Thoracic aorta (tissue), 2 donors: ENCODE results near the gene USP30. TPM values are rescaled to one million over a fixed set of nuclear protein-coding genes. Genes with fewer than 3 reads are reported as not detected.

Experiments used
- ATAC-seq: fragments of 150-250 bp; one replicate; pipeline ENCODE4 v1.8.0; 2017; ENCODE audit warnings: low read depth; ENCODE audit not compliant: insufficient number of reproducible peaks, low FRiP score
- DNase-seq: peaks from one replicate; pipeline ENCODE4 v3.0.0-alpha.2; 2020; ENCODE audit warnings: low spot score
- H3K27ac ChIP-seq, 2 donors: fragments of 200-600 bp; sonication (generic); 1 replicate in 1 of 2; 2 replicates in 1 of 2; pipeline ENCODE4 v1.5.1; 2016; ENCODE audit warnings: mild to moderate bottlenecking in 2 of 2, moderate library complexity in 2 of 2
- H3K27me3 ChIP-seq: fragments of 200-600 bp; sonication (generic); replicated peaks from 2 replicates; pipeline ENCODE4 v1.6.0; 2016; ENCODE audit warnings: mild to moderate bottlenecking; ENCODE audit not compliant: insufficient read depth
- H3K36me3 ChIP-seq: fragments of 200-600 bp; sonication (generic); one replicate; pipeline ENCODE4 v1.5.1; 2016
- H3K4me1 ChIP-seq, 2 donors: fragments of 200-600 bp; sonication (generic); 1 replicate in 1 of 2; 2 replicates in 1 of 2; pipeline versions ENCODE4 v1.5.1 to v1.6.0; 2016; ENCODE audit warnings: low read depth in 2 of 2, mild to moderate bottlenecking in 1 of 2; ENCODE audit not compliant: control insufficient read depth in 1 of 2
- H3K4me3 ChIP-seq: fragments of 200-600 bp; sonication (generic); 2 replicates; pipeline ENCODE4 v1.5.1; 2016; ENCODE audit warnings: mild to moderate bottlenecking
- H3K9me3 ChIP-seq: fragments of 200-600 bp; sonication (generic); 2 replicates; pipeline ENCODE4 v1.5.1; 2016
- total RNA-seq, 2 donors: library from RNA; depleted of rRNA; stranded (reverse); fragments of >200 nt; gene quantifications; one replicate each; pipeline versions ENCODE4 v1.1.0 to v1.2.3, GENCODE V29; 2016
- TF ChIP-seq, protein P1 (sequence below): fragments of 200-600 bp; sonication (generic); IDR thresholded peaks from one replicate; pipeline ENCODE4 v1.5.1; 2019; ENCODE audit warnings: antibody characterized with exemption

USP30 gene
- total RNA-seq, 2 donors from 2014 or later, result 9.5 to 27.5 TPM

DNA sequence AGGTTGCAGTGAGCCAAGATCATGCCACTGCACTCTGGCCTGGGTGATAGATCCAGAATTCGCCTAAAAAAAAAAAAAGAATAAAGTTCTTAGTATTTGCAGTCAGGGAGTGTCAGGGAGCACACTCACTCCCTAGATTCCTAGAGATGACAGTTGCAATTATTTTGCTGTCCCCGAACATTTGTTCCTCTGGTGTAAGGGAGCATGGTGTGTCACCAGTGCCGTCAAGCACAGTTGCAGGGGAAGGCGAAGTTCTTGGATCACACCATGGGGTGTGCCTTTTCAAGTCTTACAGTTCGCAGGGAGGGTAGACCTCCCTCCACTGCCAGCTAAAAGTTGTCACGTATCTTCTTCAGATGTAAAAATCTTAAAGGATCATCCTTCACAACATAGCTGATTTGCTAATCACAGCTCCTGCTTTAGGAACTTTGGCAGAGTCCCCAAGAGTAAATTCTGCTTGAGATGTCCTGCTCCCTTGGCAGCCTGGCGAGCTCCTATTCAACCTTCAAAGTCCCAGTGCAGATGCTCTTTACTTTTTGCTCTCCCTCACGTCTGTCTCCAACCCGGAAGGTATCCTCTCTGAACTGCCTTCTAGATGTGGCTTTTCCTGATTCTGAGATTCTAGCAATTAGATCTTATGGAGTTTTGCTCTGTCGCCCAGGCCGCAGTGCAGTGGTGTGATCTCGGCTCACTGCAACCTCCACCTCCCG, 75.3 kb downstream of the USP30 start:
- no peak for ATAC-seq
- no peaks in the 10 kb centered on the region for H3K36me3 ChIP-seq
- no peaks in the 10 kb centered on the region for H3K9me3 ChIP-seq
- H3K27me3 ChIP-seq, result no peaks in the 10 kb centered on the region
- no peak overlapping the region for H3K4me3 ChIP-seq
- TF ChIP-seq, protein P1, sequence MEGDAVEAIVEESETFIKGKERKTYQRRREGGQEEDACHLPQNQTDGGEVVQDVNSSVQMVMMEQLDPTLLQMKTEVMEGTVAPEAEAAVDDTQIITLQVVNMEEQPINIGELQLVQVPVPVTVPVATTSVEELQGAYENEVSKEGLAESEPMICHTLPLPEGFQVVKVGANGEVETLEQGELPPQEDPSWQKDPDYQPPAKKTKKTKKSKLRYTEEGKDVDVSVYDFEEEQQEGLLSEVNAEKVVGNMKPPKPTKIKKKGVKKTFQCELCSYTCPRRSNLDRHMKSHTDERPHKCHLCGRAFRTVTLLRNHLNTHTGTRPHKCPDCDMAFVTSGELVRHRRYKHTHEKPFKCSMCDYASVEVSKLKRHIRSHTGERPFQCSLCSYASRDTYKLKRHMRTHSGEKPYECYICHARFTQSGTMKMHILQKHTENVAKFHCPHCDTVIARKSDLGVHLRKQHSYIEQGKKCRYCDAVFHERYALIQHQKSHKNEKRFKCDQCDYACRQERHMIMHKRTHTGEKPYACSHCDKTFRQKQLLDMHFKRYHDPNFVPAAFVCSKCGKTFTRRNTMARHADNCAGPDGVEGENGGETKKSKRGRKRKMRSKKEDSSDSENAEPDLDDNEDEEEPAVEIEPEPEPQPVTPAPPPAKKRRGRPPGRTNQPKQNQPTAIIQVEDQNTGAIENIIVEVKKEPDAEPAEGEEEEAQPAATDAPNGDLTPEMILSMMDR, result no peak
- no peak for DNase-seq
- H3K4me1 ChIP-seq, result peaks cover 0 to 7% of the 10 kb centered on the region in 2 donors
- no peak overlapping the region for H3K27ac ChIP-seq

DNA sequence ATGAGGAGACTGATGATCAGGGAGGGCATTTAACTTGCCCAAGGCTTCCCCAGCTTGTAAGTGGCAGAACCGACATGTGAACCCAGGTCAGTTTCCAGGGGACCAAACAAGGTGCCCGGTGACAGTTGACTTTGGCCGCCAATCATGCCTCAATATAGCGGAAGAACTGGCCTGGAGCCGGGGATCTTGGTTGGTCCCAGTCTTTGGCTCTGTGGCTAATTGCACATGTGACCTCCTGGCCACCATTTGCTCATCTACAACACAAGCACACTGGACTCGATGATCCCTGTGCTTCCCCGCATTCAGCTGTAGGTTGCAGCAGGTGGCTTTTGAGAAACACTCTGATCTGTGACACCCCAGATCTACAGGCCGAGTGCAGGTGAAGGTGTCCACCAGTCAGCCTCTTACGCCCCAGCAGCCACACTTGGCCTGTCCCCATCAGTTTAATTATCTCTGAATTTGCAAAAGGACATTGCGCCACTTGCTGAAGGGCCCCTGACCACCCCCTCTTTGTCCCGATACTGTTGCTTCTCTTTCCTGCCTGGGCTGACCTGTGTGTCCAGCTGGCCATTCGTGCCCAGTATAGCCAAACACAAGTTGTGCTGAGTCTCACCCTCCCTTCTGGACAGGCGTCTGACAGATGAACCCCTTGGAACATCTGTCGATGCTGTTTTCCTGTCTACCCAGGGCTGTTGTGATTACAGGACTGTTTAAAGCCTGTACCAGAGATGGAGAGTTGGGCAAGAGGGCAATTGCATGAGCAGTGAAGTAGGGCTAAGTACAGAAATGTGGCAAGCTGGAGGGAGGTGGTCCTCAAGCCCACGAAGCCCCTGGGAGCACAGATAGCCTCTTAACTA, 78.1 kb downstream of the USP30 start:
- no peaks in the 10 kb centered on the region for H3K27me3 ChIP-seq
- no peaks in the 10 kb centered on the region for H3K36me3 ChIP-seq
- TF ChIP-seq, protein P1, result no peak
- peak overlapping the region in 1 of 2 donors; percentile 45 for H3K27ac ChIP-seq
- H3K4me1 ChIP-seq, result peaks cover 0 to 13% of the 10 kb centered on the region in 2 donors
- ATAC-seq (no peak), DNase-seq (no peak)
- no peaks in the 10 kb centered on the region for H3K9me3 ChIP-seq
- H3K4me3 ChIP-seq, result no peak overlapping the region

DNA sequence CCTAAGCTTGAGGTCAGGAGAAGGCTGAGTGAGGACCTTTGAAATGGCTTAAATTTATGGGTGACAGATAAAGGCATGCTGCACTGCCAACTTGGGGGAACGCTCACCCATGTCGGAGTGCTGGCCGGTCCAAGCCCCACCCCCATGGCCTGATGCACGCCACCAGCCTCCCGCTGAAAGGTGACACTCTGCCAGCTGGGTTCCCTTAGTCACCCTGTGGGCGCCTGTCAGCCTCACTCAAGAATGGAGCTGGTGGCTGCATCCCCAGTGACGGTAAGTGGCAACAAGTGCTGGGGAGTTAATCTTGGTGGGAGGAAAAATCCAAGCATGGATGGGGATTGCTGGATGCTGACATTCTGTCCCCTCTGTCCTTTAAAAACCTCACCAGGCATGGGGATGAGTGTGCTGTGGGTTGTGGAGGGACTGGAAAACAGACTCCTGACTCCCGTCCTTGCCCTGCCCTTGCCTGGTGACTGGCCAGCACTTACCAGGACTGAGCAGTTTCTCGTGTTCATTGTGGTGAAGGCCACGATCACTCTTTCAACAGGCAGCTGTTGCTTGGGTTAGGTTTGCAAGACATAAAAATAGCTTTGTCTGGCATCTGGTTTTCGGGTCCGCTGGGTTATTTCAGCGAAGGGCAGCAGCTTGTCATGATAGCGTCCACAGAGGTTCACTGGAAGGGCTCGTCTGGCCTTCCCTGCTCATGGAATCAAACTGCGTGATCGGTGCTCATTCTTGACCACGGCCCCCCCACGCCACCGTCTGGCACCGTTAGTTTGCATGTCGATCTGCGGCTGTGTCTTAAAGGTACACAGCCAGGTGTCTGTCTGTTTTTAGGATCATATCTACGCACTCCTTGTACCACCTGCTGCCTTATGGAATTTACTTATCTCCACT, 79.0 kb downstream of the USP30 start:
- ATAC-seq (peak; percentile 54), DNase-seq (no peak)
- TF ChIP-seq, protein P1, result no peak
- Histone ChIP-seq H3K27ac (peak overlapping the region in 1 of 2 donors; percentile 45), H3K27me3 (no peaks in the 10 kb centered on the region), H3K4me3 (peak overlapping the region; percentile 42), H3K36me3 (no peaks in the 10 kb centered on the region), H3K4me1 (peaks cover 0 to 13% of the 10 kb centered on the region in 2 donors), H3K9me3 (no peaks in the 10 kb centered on the region)

DNA sequence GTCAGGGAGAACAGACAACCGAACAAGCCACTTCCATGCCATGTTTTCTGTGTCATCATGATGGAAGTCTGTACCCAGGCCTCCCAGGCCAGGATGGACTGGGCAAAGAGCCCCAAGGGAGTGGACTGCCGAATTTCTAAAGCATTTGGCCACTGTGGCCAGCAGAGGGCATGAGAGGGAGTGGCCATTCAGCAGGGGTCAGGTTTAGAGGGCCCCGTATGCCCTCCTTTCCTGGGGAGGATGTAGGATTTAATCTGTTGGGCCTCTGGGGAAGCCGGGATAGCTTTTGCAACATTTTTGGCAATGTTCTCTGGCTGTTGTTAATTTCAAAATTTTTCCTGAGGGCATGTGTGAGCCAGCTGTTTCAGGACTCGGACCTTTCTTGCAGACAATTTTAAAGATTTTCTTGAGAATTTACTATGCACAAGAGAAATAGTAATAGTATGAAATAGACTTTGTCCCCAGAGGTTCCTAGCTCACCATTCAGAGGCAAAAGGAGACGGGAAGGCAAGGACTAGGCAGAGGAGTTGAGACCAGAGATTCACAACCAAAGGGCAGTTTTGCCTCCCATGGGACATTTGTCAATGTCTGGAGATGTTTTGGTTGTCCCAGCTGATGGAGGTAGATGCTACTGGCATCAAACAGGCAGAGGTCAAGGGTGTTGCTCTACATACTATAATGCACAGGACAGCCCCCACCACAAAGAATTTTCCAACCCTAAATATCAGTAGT, 82.0 kb downstream of the USP30 start:
- no peak overlapping the region for H3K4me3 ChIP-seq
- H3K36me3 ChIP-seq, result no peaks in the 10 kb centered on the region
- no peaks in the 10 kb centered on the region for H3K9me3 ChIP-seq
- H3K27me3 ChIP-seq, result no peaks in the 10 kb centered on the region
- DNase-seq (no peak), ATAC-seq (no peak)
- TF ChIP-seq, protein P1, result no peak
- H3K4me1 ChIP-seq, result peaks cover 0 to 13% of the 10 kb centered on the region in 2 donors
- no peak overlapping the region for H3K27ac ChIP-seq
